VCaP (cell line): ENCODE measurements around the gene DIS3L2.
"Not testable (repeated sequence)": the region's sequence is repeated elsewhere in the genome, so short reads cannot be mapped to it uniquely, and the experiment has no call there.

ENCODE experiments used
- H3K27ac ChIP-seq: fragments of 450-650 bp; 2 replicates; pipeline ENCODE4 v1.5.1; 2017
- CTCF ChIP-seq: fragments of 450-650 bp; conservative IDR thresholded peaks from 2 replicates; pipeline ENCODE4 v1.5.1; 2017; ENCODE audit warnings: mild to moderate bottlenecking, moderate library complexity

The DIS3L2 gene

GRCh38 chr2:232324778-232325177 lies 363.3 kb downstream of the DIS3L2 start:
- H3K27ac ChIP-seq: no peak overlapping the region
- TF ChIP-seq CTCF: no peak

- peak; percentile 73 for TF ChIP-seq CTCF
- H3K27ac ChIP-seq: no peak overlapping the region
These were observed 364.1 kb downstream of the DIS3L2 start for GRCh38 chr2:232325324-232326273.

GRCh38 chr2:232326274-232327104 lies 365.0 kb downstream of the DIS3L2 start:
- H3K27ac ChIP-seq: not testable (repeated sequence)

GRCh38 chr2:232327105-232328031 lies 365.9 kb downstream of the DIS3L2 start:
- no peak overlapping the region for H3K27ac ChIP-seq
- TF ChIP-seq CTCF: peak; percentile 94

GRCh38 chr2:232328032-232328422 lies 366.5 kb downstream of the DIS3L2 start:
- no peak overlapping the region for H3K27ac ChIP-seq
- no peak for TF ChIP-seq CTCF

- no peak overlapping the region for H3K27ac ChIP-seq
- TF ChIP-seq CTCF: no peak
These were observed 367.3 kb downstream of the DIS3L2 start for GRCh38 chr2:232328516-232329460.

- no peak for TF ChIP-seq CTCF
- H3K27ac ChIP-seq: no peak overlapping the region
These were observed 368.2 kb downstream of the DIS3L2 start for GRCh38 chr2:232329716-232330067.
